DND-41 (cell line): Measurements from ENCODE around the gene ACR.
A peak's percentile ranks its signal among the peaks of the same experiment; 100 is the strongest.

Experiments
- EZH2 ChIP-seq: IDR thresholded peaks from 3 replicates; pipeline ENCODE4 v1.6.1; 2012; ENCODE audit warnings: borderline replicate concordance, low read depth, mild to moderate bottlenecking, moderate library complexity, low read length, inconsistent platforms; ENCODE audit not compliant: severe bottlenecking
- TF ChIP-seq, protein P1 (sequence below): IDR thresholded peaks from 2 replicates; pipeline ENCODE4 v1.5.1; 2012; ENCODE audit warnings: borderline replicate concordance, low read length, moderate library complexity, mild to moderate bottlenecking; ENCODE audit not compliant: poor library complexity, severe bottlenecking; ENCODE audit errors: extremely low read depth

DNA sequence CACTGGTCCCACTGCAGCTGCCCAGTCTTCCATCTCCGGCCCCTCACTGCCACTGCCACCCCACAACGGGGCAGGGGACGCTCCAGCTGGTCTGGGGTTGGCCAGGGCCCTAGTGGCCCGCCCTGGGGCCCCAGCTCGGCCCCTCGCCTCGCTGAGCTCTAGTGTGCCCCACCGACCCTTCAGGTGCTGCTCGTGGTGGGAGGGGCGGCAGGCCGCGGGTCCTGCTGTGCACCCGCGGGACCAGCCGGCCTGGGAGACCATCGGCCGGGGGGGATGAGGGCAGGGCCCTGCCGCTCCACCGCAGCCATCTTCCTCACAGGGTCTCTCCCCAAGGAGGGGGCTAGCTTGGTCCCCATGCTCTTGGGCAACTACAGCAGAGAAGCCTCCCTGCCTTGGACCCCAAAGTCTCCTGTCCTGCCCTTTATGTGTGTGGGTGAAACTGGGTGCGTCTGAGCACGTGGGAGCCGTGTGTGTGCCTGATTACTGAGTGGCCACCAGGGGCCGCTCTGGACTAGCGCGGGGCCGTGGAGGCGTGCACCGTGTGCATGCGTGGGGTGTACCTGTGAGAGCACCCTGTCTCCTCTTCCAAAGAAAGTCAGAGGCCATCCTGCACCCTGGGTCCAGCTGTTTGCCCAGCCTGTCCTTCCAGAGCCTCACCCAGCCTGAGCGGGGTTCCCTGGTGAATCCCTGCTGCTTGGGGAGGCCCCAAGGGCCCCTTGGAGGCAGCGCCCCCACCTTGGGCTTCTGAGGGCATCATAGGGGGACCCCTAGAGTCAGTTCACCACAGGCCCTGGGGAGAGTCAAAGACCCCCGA lies 6.0 kb upstream of the ACR start:
- TF ChIP-seq, protein P1, sequence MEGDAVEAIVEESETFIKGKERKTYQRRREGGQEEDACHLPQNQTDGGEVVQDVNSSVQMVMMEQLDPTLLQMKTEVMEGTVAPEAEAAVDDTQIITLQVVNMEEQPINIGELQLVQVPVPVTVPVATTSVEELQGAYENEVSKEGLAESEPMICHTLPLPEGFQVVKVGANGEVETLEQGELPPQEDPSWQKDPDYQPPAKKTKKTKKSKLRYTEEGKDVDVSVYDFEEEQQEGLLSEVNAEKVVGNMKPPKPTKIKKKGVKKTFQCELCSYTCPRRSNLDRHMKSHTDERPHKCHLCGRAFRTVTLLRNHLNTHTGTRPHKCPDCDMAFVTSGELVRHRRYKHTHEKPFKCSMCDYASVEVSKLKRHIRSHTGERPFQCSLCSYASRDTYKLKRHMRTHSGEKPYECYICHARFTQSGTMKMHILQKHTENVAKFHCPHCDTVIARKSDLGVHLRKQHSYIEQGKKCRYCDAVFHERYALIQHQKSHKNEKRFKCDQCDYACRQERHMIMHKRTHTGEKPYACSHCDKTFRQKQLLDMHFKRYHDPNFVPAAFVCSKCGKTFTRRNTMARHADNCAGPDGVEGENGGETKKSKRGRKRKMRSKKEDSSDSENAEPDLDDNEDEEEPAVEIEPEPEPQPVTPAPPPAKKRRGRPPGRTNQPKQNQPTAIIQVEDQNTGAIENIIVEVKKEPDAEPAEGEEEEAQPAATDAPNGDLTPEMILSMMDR: peak; percentile 95
- no peak for TF ChIP-seq EZH2
